Spleen (tissue), 7 donors: ENCODE results near the gene PCSK1.

ENCODE experiments used
- POLR2A ChIP-seq, 3 donors: fragments of 450-650 bp; IDR thresholded peaks; one replicate each; pipeline ENCODE4 v1.5.1; 2017; ENCODE audit warnings: antibody characterized with exemption in 3 of 3, mild to moderate bottlenecking in 1 of 3
- TF ChIP-seq, protein P1 (sequence below), 11 experiments: fragments of 200-600 bp in 7 of 11; fragments of 450-650 bp in 4 of 11; sonication (generic) in 4 of 11; IDR thresholded peaks in 8 of 11; conservative IDR thresholded peaks in 3 of 11; 1 replicate in 7 of 11; 2 replicates in 4 of 11; pipeline versions ENCODE4 v1.4.0 to v1.8.0; 2016 to 2021; ENCODE audit warnings: antibody characterized with exemption in 11 of 11, inconsistent platforms in 4 of 11, mild to moderate bottlenecking in 1 of 11
- donor health status: DM: no; HTN: no; CAD: no; lungs with moderate emphysema.
- donor health status: DM: no; HTN: no; CAD: no.
- donor health status: DM: no; HTN: no; CAD: no.

DNA sequence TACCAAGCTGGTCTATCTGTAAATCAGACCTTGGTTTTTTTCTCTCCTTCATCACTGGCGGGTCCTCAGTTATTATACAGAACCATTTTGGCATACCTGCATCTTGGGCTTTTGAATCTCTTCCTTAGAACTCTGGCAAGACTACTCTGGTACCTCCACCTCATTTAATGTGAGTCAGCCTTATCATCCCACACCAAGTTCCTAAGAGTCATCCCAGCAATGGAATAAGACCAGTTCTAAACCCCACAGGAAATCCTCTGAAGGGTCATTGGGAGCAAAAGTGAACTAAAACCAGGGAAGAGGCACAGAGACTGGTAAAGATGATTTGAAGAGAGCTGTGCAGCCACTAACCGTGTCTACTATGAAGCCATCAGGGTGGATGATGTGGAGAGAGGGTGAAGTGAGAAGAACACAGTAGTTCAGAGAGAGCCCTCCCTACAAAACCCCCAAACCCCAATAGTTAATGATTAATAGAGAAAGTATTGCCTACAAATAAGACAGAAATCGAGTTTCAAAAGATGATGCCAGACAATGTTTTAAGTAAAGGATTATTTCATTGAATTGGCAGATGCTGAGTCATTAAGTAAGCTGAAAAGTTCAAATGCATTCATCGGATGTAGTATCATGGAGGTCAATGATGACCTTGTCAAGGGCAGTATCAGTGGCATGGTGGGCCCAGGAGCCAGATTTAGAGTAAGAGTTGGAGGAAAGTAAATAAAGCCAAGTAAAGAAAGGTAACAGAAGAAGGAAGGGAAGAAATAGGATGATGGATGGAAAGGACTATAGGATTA lies 85.4 kb downstream of the PCSK1 start:
- TF ChIP-seq, protein P1, sequence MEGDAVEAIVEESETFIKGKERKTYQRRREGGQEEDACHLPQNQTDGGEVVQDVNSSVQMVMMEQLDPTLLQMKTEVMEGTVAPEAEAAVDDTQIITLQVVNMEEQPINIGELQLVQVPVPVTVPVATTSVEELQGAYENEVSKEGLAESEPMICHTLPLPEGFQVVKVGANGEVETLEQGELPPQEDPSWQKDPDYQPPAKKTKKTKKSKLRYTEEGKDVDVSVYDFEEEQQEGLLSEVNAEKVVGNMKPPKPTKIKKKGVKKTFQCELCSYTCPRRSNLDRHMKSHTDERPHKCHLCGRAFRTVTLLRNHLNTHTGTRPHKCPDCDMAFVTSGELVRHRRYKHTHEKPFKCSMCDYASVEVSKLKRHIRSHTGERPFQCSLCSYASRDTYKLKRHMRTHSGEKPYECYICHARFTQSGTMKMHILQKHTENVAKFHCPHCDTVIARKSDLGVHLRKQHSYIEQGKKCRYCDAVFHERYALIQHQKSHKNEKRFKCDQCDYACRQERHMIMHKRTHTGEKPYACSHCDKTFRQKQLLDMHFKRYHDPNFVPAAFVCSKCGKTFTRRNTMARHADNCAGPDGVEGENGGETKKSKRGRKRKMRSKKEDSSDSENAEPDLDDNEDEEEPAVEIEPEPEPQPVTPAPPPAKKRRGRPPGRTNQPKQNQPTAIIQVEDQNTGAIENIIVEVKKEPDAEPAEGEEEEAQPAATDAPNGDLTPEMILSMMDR (IDR thresholded peaks at IDR 0.05 in 8 of 11, conservative IDR thresholded peaks at IDR 0.05 in 3 of 11) = no peak
- no peak for TF ChIP-seq POLR2A (IDR thresholded peaks at IDR 0.05)
